ENCODE results near the gene ATP1A4.

The ATP1A4 gene

GRCh38 chr1:160207771-160208556 lies 56.6 kb downstream of the ATP1A4 start:
- no peak for DNase-seq

GRCh38 chr1:160208557-160209320 lies 57.3 kb downstream of the ATP1A4 start:
- DNase-seq = no peak

- no peak for DNase-seq
Observed at GRCh38 chr1:160209321-160210046, 58.1 kb downstream of the ATP1A4 start.

GRCh38 chr1:160210561-160210960 lies 59.2 kb downstream of the ATP1A4 start:
- no peak for DNase-seq

- DNase-seq = no peak
Observed at GRCh38 chr1:160211046-160211790, 59.8 kb downstream of the ATP1A4 start.

GRCh38 chr1:160214481-160215140 lies 63.2 kb downstream of the ATP1A4 start:
- no peak for DNase-seq

GRCh38 chr1:160216301-160216700 lies 64.9 kb downstream of the ATP1A4 start:
- DNase-seq = no peak

GRCh38 chr1:160217481-160218051 lies 66.2 kb downstream of the ATP1A4 start:
- no peak for DNase-seq

GRCh38 chr1:160219062-160219929 lies 67.9 kb downstream of the ATP1A4 start:
- no peak for DNase-seq

GRCh38 chr1:160220301-160220700 lies 68.9 kb downstream of the ATP1A4 start:
- DNase-seq = no peak

- no peak for DNase-seq
Observed at GRCh38 chr1:160221089-160221488, 69.7 kb downstream of the ATP1A4 start.

GRCh38 chr1:160222546-160222945 lies 71.1 kb downstream of the ATP1A4 start:
- no peak for DNase-seq

GRCh38 chr1:160224606-160225005 lies 73.2 kb downstream of the ATP1A4 start:
- DNase-seq = no peak

- no peak for DNase-seq
Observed at GRCh38 chr1:160225345-160225744, 73.9 kb downstream of the ATP1A4 start.

GRCh38 chr1:160226623-160227022 lies 75.2 kb downstream of the ATP1A4 start:
- DNase-seq = no peak

GRCh38 chr1:160227034-160227433 lies 75.6 kb downstream of the ATP1A4 start:
- no peak for DNase-seq

GRCh38 chr1:160227561-160227960 lies 76.2 kb downstream of the ATP1A4 start:
- DNase-seq = no peak

GRCh38 chr1:160228431-160228830 lies 77.0 kb downstream of the ATP1A4 start:
- DNase-seq = no peak

GRCh38 chr1:160232911-160233310 lies 81.5 kb downstream of the ATP1A4 start:
- DNase-seq = no peak

All from stimulated activated CD4-positive, alpha-beta T cell treated with anti-CD3 and anti-CD28 coated beads, Interleukin-1b, Interleukin-23, amount 100 ng/mL, for 48 hours (primary cell).